SIG-M5 (cell line): ENCODE data around the gene SOX21.
"Not testable (repeated sequence)": the region's sequence is repeated elsewhere in the genome, so short reads cannot be mapped to it uniquely, and the experiment has no call there.

Source experiments
- DNase-seq: peaks from one replicate; lab custom pipeline; 2025; lab: John Stamatoyannopoulos, UW

Gene SOX21

GRCh38 chr13:94712287-94712811 is at the start of gene SOX21:
TSS of gene SOX21 (minus strand) at chr13:94712545. CDS start at chr13:94712049, 496 bp downstream.
- no peak for DNase-seq

GRCh38 chr13:94761407-94761806 is 49.1 kb upstream of the SOX21 start:
- no peak for DNase-seq

- no peak for DNase-seq
Observed at GRCh38 chr13:94759120-94759728, 46.9 kb upstream of the SOX21 start.

DNA sequence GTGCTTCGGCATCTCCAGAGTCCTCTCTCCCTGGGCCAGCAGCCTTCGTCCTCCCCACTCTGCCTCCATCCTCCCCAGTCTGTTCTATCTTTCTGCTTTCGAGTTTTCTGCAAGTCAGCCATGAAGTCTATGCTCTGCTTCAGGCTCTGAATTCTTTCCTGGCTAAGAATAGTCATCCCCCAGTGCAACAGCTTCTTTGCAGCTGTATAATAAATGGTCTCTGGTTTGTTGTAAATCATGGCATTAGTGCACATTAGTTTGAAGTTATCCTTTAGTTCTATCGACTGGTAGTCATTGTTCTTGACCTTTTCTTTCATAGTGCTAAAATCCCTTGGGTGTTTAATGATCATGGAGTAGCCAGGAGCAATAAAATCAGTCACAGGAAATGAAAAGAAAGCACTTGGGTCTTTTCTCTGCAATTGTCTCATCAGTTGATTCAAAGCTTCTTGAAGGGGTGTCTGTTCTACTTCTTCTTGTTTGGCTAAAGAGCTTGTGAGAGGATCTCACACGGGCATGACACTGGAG is 46.2 kb upstream of the SOX21 start:
- no peak for DNase-seq

DNA sequence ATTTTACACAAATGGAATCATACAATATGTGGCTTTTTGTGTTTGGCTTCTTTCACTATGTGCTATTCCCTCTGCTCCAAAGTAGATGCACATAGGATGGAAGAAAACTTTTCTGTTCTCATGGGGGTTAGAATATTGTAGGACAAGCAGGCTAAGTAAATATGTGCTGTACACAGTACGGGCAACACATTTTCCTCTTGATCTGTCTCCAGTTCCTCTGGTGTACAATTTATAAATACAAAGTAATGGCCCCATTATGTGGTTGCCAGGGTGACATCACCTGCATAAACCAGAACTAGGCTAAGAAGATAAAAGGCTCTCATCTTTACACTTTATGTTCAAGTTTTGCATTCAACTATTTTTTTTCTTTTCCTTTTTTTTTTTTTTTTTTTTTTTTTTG is 41.0 kb upstream of the SOX21 start:
- no peak for DNase-seq

- no peak for DNase-seq
Observed at GRCh38 chr13:94749162-94749561, 36.8 kb upstream of the SOX21 start.

GRCh38 chr13:94739235-94739634 is 26.9 kb upstream of the SOX21 start:
- no peak for DNase-seq

GRCh38 chr13:94731028-94731427 is 18.7 kb upstream of the SOX21 start:
- DNase-seq = no peak

GRCh38 chr13:94729941-94730340 is 17.6 kb upstream of the SOX21 start:
- DNase-seq = not testable (repeated sequence)

GRCh38 chr13:94726425-94726824 is 14.1 kb upstream of the SOX21 start:
- DNase-seq = no peak

DNA sequence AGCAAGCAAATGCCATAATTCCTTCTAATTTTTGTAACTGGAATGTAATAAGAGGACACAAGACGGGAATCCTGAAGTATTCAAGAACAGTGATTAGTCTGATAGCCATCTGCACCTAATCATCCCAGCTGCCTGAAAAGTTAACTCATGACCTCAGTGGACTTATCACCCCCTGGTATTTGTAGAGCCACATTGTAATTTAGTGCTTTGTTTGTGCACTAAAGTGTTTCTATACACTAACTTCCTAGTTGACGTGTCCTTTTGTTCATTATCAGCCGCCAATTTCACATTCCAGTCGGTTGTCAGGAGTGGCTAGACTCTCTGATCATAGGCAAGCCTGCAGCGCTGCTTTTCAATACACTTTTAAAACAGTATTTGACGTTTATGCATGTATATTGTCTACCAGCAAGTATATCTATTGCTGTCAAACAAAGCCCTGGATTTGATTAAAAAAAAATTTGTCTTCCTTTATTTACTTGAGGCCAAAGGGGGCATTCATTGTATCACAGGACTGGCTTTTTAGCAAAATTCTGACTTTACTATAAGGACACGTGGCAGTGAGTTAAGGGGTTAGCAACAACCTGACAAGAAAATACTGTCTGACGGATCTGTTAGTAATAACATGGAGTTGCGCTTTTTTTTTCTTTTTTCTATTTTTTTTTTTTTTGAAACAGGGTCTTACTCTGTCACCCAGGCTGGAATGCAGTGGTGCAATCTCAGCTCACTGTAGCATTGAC is 10.4 kb upstream of the SOX21 start:
- DNase-seq = no peak

DNA sequence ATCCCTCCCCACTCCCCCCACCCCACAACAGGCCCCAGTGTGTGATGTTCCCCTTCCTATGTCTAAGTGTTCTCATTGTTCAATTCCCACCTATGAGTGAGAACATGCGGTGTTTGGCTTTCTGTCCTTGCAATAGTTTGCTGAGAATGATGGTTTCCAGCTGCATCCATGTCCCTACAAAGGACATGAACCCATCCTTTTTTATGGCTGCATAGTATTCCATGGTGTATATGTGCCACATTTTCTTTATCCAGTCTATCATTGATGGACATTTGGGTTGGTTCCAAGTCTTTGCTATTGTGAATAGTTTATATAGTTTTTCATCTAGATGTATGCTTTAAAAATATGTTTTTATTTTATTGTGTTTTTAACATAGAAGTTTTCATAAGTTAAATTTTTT is 6.4 kb upstream of the SOX21 start:
- DNase-seq = not testable (repeated sequence)

GRCh38 chr13:94717916-94718315 is 5.6 kb upstream of the SOX21 start:
- no peak for DNase-seq

- DNase-seq = no peak
Observed at GRCh38 chr13:94716016-94716415, 3.7 kb upstream of the SOX21 start.

GRCh38 chr13:94713561-94714182 is 1.3 kb upstream of the SOX21 start:
- DNase-seq = no peak

GRCh38 chr13:94712812-94713560 is 641 bp upstream of the SOX21 start:
- no peak for DNase-seq

DNA sequence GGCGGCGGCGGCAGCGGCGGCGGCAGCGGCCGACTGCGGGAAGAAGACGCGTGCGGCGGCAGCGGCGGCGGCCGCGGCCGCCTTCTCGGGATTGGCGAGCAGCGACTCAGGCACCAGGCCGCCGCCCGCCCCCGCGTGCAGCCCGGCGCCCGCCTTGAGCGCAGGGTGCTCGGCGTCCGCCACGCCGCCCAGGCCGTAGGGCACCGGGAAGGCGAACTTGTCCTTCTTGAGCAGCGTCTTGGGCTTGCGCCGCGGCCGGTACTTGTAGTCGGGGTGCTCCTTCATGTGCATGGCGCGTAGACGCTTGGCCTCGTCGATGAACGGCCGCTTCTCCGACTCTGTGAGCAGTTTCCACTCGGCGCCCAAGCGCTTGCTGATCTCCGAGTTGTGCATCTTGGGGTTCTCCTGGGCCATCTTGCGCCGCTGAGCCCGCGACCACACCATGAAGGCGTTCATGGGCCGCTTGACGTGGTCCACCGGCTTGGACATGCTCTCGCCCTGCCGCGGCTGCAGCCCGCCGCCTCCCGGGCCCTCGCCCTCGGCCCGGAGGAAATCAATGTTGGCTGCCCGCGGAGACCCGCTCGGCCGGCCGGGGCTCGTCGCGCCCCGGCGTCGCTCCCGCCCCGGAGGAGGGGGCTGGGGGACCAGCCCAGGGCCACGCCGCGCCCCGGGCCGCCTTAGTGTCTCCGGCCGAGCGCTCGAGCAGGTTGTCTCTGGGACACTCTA is 621 bp downstream of the SOX21 start:
- DNase-seq = no peak

GRCh38 chr13:94710881-94711560 is 1.3 kb downstream of the SOX21 start:
- DNase-seq = no peak

GRCh38 chr13:94710065-94710781 is 2.1 kb downstream of the SOX21 start:
- no peak for DNase-seq
